HepG2 (cell line): ENCODE data around the gene ERMP1. TPM values are rescaled to one million over a fixed set of nuclear protein-coding genes. Genes with fewer than 3 reads are reported as not detected.

Experiments
- ARHGAP35 ChIP-seq: sonication (generic); formaldehyde crosslinking; IDR thresholded peaks from 2 replicates; pipeline ENCODE4 v1.9.0; 2022; ENCODE audit warnings: mild to moderate bottlenecking, inconsistent platforms, moderate library complexity, missing genetic modification reagents, borderline replicate concordance
- CHD4 ChIP-seq: fragments of 200-600 bp; sonication (generic); IDR thresholded peaks from 2 replicates; pipeline ENCODE4 v1.7.0; 2017; ENCODE audit warnings: mild to moderate bottlenecking, low read length, borderline replicate concordance
- EED ChIP-seq: sonication (generic); formaldehyde crosslinking; IDR thresholded peaks from 2 replicates; pipeline ENCODE4 v1.5.0; 2020; ENCODE audit warnings: mild to moderate bottlenecking, missing genetic modification reagents
- ESRRA ChIP-seq: sonication (generic); formaldehyde crosslinking; IDR thresholded peaks from 2 replicates; pipeline ENCODE4 v1.5.1; 2020; ENCODE audit warnings: mild to moderate bottlenecking, low read depth, missing genetic modification reagents
- FOXO1 ChIP-seq: sonication (generic); formaldehyde crosslinking; IDR thresholded peaks from 2 replicates; pipeline ENCODE4 v1.4.0; 2020; ENCODE audit warnings: missing genetic modification reagents
- GTF2F1 ChIP-seq: fragments of 150-350 bp; IDR thresholded peaks from 2 replicates; pipeline ENCODE4 v1.6.1; 2014; ENCODE audit warnings: low read length
- ISX ChIP-seq: sonication (generic); formaldehyde crosslinking; conservative IDR thresholded peaks from 2 replicates; pipeline ENCODE4 v1.5.0; 2020; ENCODE audit warnings: missing genetic modification reagents
- KLF6 ChIP-seq: IDR thresholded peaks from 2 replicates; pipeline ENCODE4 v1.8.0; 2016; ENCODE audit warnings: missing biosample characterization, missing genetic modification reagents
- MEIS2 ChIP-seq: sonication (generic); formaldehyde crosslinking; IDR thresholded peaks from 2 replicates; pipeline ENCODE4 v1.9.0; 2021; ENCODE audit warnings: mild to moderate bottlenecking, missing genetic modification reagents
- PAWR ChIP-seq: sonication (generic); formaldehyde crosslinking; IDR thresholded peaks from 2 replicates; pipeline ENCODE4 v1.4.0; 2020; ENCODE audit warnings: missing genetic modification reagents, mild to moderate bottlenecking, borderline replicate concordance
- PPARG ChIP-seq: conservative IDR thresholded peaks from 2 replicates; pipeline ENCODE4 v1.6.1; 2016; ENCODE audit warnings: missing biosample characterization, missing genetic modification reagents
- SAP130 ChIP-seq: IDR thresholded peaks from 2 replicates; pipeline ENCODE4 v1.6.1; 2016; ENCODE audit warnings: low read depth
- SMARCE1 ChIP-seq: fragments of 450-650 bp; IDR thresholded peaks from 2 replicates; pipeline ENCODE4 v1.6.1; 2017; ENCODE audit warnings: borderline replicate concordance
- SUZ12 ChIP-seq: fragments of 150-350 bp; IDR thresholded peaks from 2 replicates; pipeline ENCODE4 v1.6.1; 2014; ENCODE audit warnings: low read depth, low read length
- TARDBP ChIP-seq: sonication (generic); formaldehyde crosslinking; IDR thresholded peaks from 2 replicates; pipeline ENCODE4 v1.8.0; 2022; ENCODE audit warnings: mild to moderate bottlenecking, missing genetic modification reagents
- TGIF2 ChIP-seq: IDR thresholded peaks from 2 replicates; pipeline ENCODE4 v1.6.1; 2016; ENCODE audit warnings: control low read depth, missing compliant biosample characterization
- ZBTB42 ChIP-seq: sonication (generic); formaldehyde crosslinking; IDR thresholded peaks from 2 replicates; pipeline ENCODE4 v1.5.0; 2020; ENCODE audit warnings: mild to moderate bottlenecking, missing genetic modification reagents
- ZEB1 ChIP-seq: IDR thresholded peaks from 2 replicates; pipeline ENCODE4 v1.6.1; 2012; ENCODE audit warnings: mild to moderate bottlenecking, low read depth, inconsistent platforms; ENCODE audit not compliant: insufficient replicate concordance
- ZMAT5 ChIP-seq: sonication (generic); formaldehyde crosslinking; IDR thresholded peaks from 2 replicates; pipeline ENCODE4 v1.5.0; 2020; ENCODE audit warnings: mild to moderate bottlenecking, low read depth, missing genetic modification reagents, borderline replicate concordance
- ZNF383 ChIP-seq: sonication (generic); formaldehyde crosslinking; IDR thresholded peaks from 2 replicates; pipeline ENCODE4 v1.4.0; 2020; ENCODE audit warnings: missing genetic modification reagents, mild to moderate bottlenecking, borderline replicate concordance
- ZNF44 ChIP-seq: sonication (generic); formaldehyde crosslinking; IDR thresholded peaks from 2 replicates; pipeline ENCODE4 v1.5.1; 2020; ENCODE audit warnings: mild to moderate bottlenecking, missing genetic modification reagents
- ZNF510 ChIP-seq: sonication (generic); formaldehyde crosslinking; IDR thresholded peaks from 2 replicates; pipeline ENCODE4 v1.4.0; 2020; ENCODE audit warnings: low read depth, mild to moderate bottlenecking, missing genetic modification reagents
- ZNF670 ChIP-seq: sonication (generic); formaldehyde crosslinking; IDR thresholded peaks from 2 replicates; pipeline ENCODE4 v1.8.0; 2022; ENCODE audit warnings: mild to moderate bottlenecking, missing genetic modification reagents, borderline replicate concordance
- ZSCAN21 ChIP-seq: sonication (generic); formaldehyde crosslinking; IDR thresholded peaks from 2 replicates; pipeline ENCODE4 v1.8.0; 2022; ENCODE audit warnings: mild to moderate bottlenecking, missing genetic modification reagents, moderate library complexity, borderline replicate concordance
- ZSCAN25 ChIP-seq: sonication (generic); formaldehyde crosslinking; IDR thresholded peaks from 2 replicates; pipeline ENCODE4 v1.8.0; 2022; ENCODE audit warnings: mild to moderate bottlenecking, missing genetic modification reagents
- polyA plus RNA-seq, 8 experiments: library from polyadenylated mRNA; depleted of rRNA in 3 of 8; stranded (reverse) in 7 of 8; unstranded in 1 of 8; fragments of >200 nt; fragmentation: Illumina TruSeq in 4 of 8; extraction: Trizol in 4 of 8; gene quantifications; 2 replicates each; pipeline versions ENCODE4 v1.2.1 to v1.2.3, GENCODE V29; 2011 to 2016; ENCODE audit warnings: low read depth in 4 of 8, missing spikeins in 1 of 8, mixed read lengths in 1 of 8; ENCODE audit not compliant: insufficient read depth in 1 of 8
- total RNA-seq, 5 experiments: library from RNA; depleted of rRNA; stranded (reverse); fragments of >200 nt; fragmentation: Illumina TruSeq; extraction: Trizol; gene quantifications; 2 replicates each; pipeline ENCODE4 v1.2.3, GENCODE V29; 2016; ENCODE audit warnings: low read depth in 1 of 5
- TF ChIP-seq, protein P1 (sequence below): sonication (generic); formaldehyde crosslinking; conservative IDR thresholded peaks from 2 replicates; pipeline ENCODE4 v1.8.0; 2022; ENCODE audit warnings: low read depth, missing genetic modification reagents
- TF ChIP-seq, protein P2 (sequence below): sonication (generic); formaldehyde crosslinking; IDR thresholded peaks from 2 replicates; pipeline ENCODE4 v1.5.1; 2020; ENCODE audit warnings: mild to moderate bottlenecking, moderate library complexity, missing genetic modification reagents

Gene ERMP1
- total and polyA plus RNA-seq, 2 of the 13 experiments (the other 11 are each of a cell fraction or from before 2014, with no cell fraction given), result 40.9 to 65.4 TPM

GRCh38 chr9:5832538-5833529 lies at the start of gene ERMP1 (continued):
- TF ChIP-seq ZEB1 (no peak), TGIF2 (CRISPR knock-in tag) (peak; percentile 56; the same call in 1 of the 2 replicates), ESRRA (CRISPR knock-in tag) (peak; percentile 97), ZSCAN25 (CRISPR knock-in tag) (peak; percentile 87), PPARG (CRISPR knock-in tag) (no peak), ZMAT5 (CRISPR knock-in tag) (no peak), MEIS2 (0 out of 2 replicates have a peak, but pooled peaks have one; percentile 28), ZNF670 (CRISPR knock-in tag) (peak; percentile 95), ZNF44 (CRISPR knock-in tag) (peak; percentile 41; the same call in 1 of the 2 replicates), FOXO1 (CRISPR knock-in tag) (0 out of 2 replicates have a peak, but pooled peaks have one; percentile 30), TARDBP (peak; percentile 75; the same call in 1 of the 2 replicates), ARHGAP35 (CRISPR knock-in tag) (peak; percentile 38; the same call in 1 of the 2 replicates), KLF6 (peak; percentile 40; the same call in 1 of the 2 replicates), CHD4 (no peak), PAWR (CRISPR knock-in tag) (no peak), SAP130 (CRISPR knock-in tag) (peak; percentile 80), SUZ12 (no peak), SMARCE1 (no peak), ZBTB42 (CRISPR knock-in tag) (peak; percentile 35; the same call in 1 of the 2 replicates), ISX (CRISPR knock-in tag) (peak; percentile 80; the same call in 1 of the 2 replicates), ZNF383 (no peak), ZNF510 (no peak), ZSCAN21 (CRISPR knock-in tag) (peak; percentile 79; the same call in 1 of the 2 replicates), GTF2F1 (no peak), EED (CRISPR knock-in tag) (no peak)
- TF ChIP-seq, protein P1, sequence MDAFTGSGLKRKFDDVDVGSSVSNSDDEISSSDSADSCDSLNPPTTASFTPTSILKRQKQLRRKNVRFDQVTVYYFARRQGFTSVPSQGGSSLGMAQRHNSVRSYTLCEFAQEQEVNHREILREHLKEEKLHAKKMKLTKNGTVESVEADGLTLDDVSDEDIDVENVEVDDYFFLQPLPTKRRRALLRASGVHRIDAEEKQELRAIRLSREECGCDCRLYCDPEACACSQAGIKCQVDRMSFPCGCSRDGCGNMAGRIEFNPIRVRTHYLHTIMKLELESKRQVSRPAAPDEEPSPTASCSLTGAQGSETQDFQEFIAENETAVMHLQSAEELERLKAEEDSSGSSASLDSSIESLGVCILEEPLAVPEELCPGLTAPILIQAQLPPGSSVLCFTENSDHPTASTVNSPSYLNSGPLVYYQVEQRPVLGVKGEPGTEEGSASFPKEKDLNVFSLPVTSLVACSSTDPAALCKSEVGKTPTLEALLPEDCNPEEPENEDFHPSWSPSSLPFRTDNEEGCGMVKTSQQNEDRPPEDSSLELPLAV (CRISPR knock-in tag), result no peak
- TF ChIP-seq, protein P2, sequence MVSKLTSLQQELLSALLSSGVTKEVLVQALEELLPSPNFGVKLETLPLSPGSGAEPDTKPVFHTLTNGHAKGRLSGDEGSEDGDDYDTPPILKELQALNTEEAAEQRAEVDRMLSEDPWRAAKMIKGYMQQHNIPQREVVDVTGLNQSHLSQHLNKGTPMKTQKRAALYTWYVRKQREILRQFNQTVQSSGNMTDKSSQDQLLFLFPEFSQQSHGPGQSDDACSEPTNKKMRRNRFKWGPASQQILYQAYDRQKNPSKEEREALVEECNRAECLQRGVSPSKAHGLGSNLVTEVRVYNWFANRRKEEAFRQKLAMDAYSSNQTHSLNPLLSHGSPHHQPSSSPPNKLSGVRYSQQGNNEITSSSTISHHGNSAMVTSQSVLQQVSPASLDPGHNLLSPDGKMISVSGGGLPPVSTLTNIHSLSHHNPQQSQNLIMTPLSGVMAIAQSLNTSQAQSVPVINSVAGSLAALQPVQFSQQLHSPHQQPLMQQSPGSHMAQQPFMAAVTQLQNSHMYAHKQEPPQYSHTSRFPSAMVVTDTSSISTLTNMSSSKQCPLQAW (CRISPR knock-in tag), result peak; percentile 63
